HG03103 (cell line): ENCODE results near the gene CLCNKA.
"Not testable (repeated sequence)": the region's sequence is repeated elsewhere in the genome, so short reads cannot be mapped to it uniquely, and the experiment has no call there.

Source experiments
- ATAC-seq: cut with Tn5 transposase; IDR thresholded peaks from one replicate; pipeline ENCODE4 v1.9.1; 2021; ENCODE audit warnings: low read depth; ENCODE audit not compliant: unreplicated experiment

The CLCNKA gene

DNA sequence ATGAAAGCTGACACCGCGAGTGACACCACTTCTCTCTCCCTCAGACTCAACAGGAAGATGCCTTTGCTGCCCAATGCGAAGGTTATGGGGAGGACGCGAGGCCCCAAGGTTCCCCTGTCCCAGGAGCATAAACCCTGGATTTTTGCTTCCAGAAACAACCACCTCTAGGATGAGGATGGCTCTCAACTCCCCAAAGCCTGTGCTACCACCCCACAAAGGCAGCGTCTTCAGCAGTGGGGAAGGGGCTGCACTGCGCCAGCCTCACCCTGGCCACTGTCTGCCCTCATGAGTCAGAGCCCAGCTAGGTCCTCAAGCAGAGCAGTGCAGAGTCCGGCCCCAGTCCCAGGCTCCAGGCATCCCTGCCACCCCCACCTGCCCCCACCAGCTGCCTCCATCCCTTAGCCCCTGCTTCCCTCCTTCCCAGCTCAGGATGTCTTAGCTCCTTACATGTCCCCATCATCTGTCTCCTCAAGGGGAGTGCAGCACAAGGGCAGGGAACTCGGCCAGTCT, 24.7 kb upstream of the CLCNKA start:
- no peak for ATAC-seq

DNA sequence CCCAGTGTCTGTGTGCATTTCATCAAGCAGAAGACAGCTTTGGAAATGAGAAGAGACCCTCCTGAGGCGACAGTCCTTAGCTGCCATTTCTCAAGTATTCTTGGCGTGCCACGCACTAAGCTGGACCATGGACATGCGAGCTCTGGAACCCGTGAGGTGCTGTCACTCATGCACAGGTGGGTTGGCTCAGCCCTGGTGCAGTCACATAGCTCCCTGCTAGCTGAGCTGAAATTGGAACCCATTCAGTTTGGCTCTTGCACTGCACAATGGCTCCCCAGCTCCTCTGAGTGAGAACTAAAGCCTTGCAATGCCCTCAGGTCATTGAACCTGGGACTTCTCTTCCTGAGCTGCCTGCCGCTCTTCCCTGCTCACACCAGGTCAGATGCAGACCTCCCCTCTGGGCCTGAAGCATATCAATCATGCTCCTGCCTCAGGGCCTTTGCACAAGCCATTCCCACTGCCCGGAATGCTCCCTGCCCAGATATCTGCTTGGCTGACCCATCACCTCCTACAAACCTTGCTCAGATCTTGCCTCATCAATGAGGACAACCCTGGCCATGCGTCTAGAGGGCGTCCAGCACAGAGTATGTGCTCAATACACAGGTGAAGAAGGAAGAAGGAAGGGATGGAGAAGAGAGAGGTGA, 24.1 kb upstream of the CLCNKA start:
- ATAC-seq = no peak

GRCh38 chr1:15998929-15999328, 22.9 kb upstream of the CLCNKA start:
- no peak for ATAC-seq

DNA sequence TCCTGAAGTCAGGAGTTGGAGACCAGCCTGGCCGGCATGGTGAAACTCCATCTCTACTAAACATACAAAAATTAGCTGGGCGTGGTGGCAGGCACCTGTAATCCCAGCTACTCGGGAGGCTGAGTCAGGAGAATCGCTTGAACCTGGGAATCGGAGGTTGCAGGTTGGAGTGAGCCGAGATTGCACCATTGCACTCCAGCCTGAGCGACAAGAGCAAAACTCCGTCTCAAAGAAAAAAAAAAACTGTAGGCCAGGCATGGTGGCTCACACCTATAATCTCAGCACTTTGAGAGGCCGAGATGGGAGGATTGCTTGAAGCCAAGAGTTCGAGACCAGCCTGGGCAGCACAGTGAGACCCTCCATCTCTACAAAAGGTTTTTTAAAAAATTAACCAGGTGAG, 20.6 kb upstream of the CLCNKA start:
- ATAC-seq = not testable (repeated sequence)

DNA sequence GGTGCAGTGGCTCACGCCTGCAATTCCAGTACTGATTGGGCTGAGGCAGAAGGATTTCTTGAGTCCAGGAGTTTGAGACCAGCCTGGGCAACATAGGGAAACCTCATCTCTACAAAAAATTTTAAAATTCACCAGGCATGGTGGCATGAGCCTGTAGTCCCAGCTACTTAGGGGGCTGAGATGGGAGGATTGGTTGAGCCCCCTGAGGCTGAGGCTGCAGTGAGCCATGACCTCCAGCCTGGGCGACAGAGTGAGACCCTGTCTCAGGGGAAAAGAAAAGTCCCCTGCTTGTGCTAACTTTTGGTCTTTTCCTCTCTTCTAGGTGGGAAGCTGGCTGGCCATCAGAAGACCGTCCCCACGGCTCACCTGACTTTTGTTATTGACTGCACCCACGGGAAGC, 16.2 kb upstream of the CLCNKA start:
- ATAC-seq = no peak

- no peak for ATAC-seq
These were observed 15.8 kb upstream of the CLCNKA start for GRCh38 chr1:16006010-16006409.

DNA sequence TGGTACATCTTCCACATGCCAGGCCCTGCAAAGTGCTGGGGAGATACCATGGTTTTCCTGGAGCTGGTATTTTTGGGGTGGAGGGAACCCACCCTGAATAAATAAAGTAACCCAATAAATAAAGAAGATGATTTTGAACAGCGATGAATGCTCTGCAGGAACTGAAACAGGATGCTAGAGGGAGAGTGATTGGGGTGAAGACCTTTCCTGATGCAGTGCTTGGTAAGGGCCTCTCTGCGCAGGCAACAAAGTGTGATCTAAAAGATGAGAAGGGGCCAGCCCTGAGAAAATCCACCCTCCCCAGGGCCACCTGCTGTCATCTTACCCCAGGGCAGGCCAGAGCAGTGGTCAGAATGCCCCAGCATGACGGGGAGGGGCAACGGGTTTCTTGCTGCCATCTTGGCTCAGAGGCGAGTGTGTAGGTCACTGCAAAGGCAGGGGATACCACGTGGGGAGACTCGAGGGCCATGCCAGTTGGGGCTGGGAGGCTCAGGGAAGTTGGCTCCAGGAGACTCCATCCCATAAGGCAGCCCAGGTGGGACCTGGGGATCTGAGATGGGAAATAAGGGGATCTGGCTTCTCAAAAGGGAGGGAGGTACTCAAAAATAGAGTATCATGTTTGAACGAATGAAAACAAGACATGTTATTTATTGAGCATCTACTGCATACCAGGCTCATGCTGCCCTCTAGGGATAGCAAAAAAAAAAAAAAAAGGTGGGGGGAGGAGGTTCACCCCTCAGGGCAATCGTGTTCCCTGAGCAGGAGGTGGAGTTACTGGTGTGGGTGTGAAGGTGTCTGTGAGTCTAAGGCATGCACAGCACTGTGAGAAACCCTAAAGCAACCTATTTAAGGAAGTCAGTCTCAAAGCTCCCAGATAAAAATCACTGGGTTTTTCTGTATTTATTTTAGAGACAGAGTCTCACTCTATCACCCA, 15.0 kb upstream of the CLCNKA start:
- no peak for ATAC-seq

GRCh38 chr1:16007671-16008341, 14.0 kb upstream of the CLCNKA start:
- no peak for ATAC-seq

DNA sequence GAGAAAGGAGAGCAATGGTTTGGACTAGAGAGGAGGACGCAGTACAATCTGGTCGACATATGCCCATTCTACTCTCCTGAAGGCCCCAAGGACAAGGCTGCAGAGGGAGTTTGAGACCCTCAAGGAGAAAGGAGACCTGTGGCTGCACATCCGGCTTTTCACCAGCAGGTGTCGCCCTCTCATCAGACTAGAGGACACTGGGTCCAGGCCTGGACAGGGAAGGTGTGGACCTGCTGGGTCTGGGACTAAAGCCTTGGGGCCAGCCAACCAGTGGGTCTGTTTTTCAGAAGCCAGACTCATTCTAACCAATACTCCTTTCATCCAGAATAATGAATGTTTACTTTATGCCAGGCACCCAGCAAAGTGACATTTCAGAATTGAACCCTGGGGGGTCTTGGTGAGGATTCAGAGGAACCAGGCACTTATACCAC, 12.8 kb upstream of the CLCNKA start:
- no peak for ATAC-seq

GRCh38 chr1:16009678-16010077, 12.2 kb upstream of the CLCNKA start:
- no peak for ATAC-seq

GRCh38 chr1:16010837-16011236, 11.0 kb upstream of the CLCNKA start:
- ATAC-seq = no peak

DNA sequence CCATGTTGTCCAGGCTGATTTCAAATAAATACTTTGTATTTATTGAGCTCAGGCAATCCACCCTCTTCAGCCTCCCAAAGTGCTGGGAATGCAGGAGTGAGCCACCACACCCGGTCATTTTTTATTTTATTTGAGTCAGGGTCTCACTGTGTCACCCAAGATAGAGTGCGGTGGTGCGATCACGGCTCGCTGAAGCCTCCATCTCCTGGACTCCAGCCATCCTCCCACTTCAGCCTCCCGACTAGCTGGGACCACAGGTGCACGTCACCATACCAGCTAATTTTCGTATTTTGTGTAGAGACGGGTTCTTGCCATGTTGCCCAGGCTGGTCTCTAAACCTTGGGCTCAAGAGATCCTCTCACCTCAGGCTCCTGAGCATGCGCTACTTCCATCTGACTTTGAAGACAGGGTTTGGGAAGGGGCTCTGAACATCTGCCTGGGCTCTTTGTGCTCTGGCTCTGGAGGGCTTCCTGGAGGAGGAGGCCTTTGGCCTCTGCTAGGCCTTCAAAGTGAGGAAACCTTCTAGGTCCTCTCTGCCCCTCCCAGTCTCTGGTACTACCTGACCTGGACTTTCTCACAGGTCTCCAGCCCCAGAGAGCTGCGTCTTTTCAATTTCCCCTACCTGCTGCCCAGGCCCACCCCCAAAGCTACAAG, 9.8 kb upstream of the CLCNKA start:
- ATAC-seq = no peak

DNA sequence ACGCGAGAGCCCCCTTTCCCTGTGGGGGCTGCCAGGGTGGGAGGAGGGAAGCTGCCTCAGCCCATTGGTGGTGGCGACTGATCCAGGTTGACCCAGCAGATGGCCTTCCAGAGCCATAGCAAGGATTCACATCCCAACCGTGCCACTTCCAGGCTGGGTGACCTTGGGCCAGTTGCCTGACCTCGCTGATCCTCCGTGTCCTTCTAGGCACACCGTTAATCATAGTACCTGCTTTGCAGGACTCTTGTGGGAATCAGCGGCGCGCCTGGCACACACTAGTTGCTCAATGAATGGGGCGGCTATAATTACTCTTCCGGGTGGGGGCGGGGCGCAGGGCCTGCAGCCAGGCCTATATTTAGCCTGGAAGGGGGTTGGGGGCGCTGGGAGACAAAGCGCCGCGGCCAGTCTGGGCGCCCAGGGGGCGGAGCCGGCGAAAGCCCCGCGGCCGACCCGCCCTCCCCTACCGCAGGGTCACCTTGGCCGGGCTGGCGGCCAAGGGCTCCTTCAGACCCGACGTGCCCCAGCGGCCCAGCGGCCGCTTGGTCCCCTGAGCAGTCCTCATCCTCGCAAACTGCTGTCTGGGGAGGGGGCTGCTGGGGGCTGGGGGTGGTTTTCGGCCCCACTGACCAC, 9.1 kb upstream of the CLCNKA start:
- no peak for ATAC-seq

- no peak for ATAC-seq
These were observed 8.5 kb upstream of the CLCNKA start for GRCh38 chr1:16013220-16013907.

- no peak for ATAC-seq
These were observed 8.0 kb upstream of the CLCNKA start for GRCh38 chr1:16013908-16014258.

DNA sequence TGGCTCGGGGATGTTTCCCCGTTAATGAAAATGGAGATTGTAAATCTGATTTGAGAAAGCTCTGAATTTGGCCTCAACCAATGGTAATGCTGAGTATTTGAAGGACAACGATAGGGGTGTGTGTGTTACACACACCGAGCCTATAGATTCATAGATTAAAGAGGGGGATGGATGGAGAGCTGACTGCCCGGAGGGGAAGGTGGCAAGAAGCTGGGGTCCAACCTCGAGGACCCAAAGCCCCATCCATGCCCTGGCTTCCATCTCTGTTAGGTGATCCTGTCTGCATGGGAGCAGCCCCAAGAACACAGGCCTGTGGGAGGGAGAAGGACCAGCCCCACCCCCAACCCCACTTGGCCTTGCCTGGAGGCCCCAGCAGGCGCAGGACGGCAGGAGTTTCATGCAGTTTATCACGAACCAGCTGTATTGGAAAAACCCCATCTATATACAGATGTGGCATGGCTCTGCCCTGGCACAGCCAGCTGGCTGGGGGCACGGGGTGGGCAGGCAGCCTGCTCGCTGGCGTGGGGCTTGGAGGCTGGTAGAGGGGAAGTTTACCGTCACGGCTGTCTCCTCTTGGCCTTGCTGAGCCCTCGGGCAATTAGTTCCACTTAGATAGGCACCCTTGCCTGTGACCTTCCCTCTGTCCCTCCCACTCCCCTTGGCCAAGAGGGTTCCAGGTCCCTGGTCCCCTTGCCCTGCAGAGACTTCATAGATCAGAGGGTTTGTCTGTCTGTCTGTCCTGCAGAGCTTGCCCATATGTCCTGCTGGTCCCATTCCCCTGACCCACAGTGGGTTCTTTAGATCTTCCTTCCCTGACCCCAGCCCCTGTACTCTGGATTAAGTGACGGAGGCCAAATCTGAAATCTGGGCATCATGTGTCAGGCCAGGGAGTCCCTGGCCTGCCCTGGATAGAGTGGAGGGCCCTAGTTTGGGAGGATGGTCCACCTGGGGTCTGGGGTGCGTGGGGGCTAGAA, 7.0 kb upstream of the CLCNKA start:
- ATAC-seq = no peak

- no peak for ATAC-seq
These were observed 6.3 kb upstream of the CLCNKA start for GRCh38 chr1:16015491-16015890.
